SK-N-SH treated with all-trans-retinoic acid at 6 μM for 48 hours (cell line): Measurements from ENCODE around the gene JDP2.

ENCODE experiments used
- ATAC-seq: fragments of 200-7000 bp; cut with Tn5 transposase; 3 replicates; pipeline ENCODE4 v1.9.1; 2020; ENCODE audit warnings: mild to moderate bottlenecking, moderate library complexity
- ARNTL ChIP-seq: fragments of 450-650 bp; formaldehyde crosslinking; IDR thresholded peaks from 2 replicates; pipeline ENCODE4 v1.5.0; 2020; ENCODE audit warnings: low read depth, mild to moderate bottlenecking, moderate library complexity, borderline replicate concordance
- BACH2 ChIP-seq: fragments of 250-450 bp; sonication (Bioruptor Pico); IDR thresholded peaks from 2 replicates; pipeline ENCODE4 v1.9.0; 2021; ENCODE audit warnings: mild to moderate bottlenecking, borderline replicate concordance
- CSDC2 ChIP-seq: fragments of 250-450 bp; sonication (Bioruptor Pico); IDR thresholded peaks from 2 replicates; pipeline ENCODE4 v1.5.0; 2020; ENCODE audit warnings: mild to moderate bottlenecking, moderate library complexity
- ESRRG ChIP-seq: fragments of 250-450 bp; sonication (Bioruptor Pico); IDR thresholded peaks from 2 replicates; pipeline ENCODE4 v1.6.1; 2021; ENCODE audit warnings: mild to moderate bottlenecking
- GLIS3 ChIP-seq: fragments of 250-450 bp; sonication (Bioruptor Pico); IDR thresholded peaks from 2 replicates; pipeline ENCODE4 v1.5.0; 2020; ENCODE audit warnings: mild to moderate bottlenecking, moderate library complexity
- ISL1 ChIP-seq: fragments of 250-450 bp; sonication (Bioruptor Pico); IDR thresholded peaks from 2 replicates; pipeline ENCODE4 v2.1.2; 2022; ENCODE audit warnings: mild to moderate bottlenecking, moderate library complexity
- OSR1 ChIP-seq: fragments of 250-450 bp; sonication (Bioruptor Pico); IDR thresholded peaks from 2 replicates; pipeline ENCODE4 v1.8.0; 2022; ENCODE audit warnings: moderate library complexity, mild to moderate bottlenecking, inconsistent platforms
- PPARA ChIP-seq: fragments of 250-450 bp; sonication (Bioruptor Pico); IDR thresholded peaks from 2 replicates; pipeline ENCODE4 v1.5.0; 2020; ENCODE audit warnings: mild to moderate bottlenecking, borderline replicate concordance
- RARB ChIP-seq: fragments of 250-450 bp; sonication (Bioruptor Pico); IDR thresholded peaks from 2 replicates; pipeline ENCODE4 v1.8.0; 2021; ENCODE audit warnings: mild to moderate bottlenecking, moderate library complexity
- SNAI2 ChIP-seq: fragments of 250-450 bp; sonication (Bioruptor Pico); IDR thresholded peaks from 2 replicates; pipeline ENCODE4 v1.5.0; 2020; ENCODE audit warnings: mild to moderate bottlenecking, moderate library complexity
- ZC3H10 ChIP-seq: fragments of 250-450 bp; sonication (Bioruptor Pico); IDR thresholded peaks from 2 replicates; pipeline ENCODE4 v1.5.1; 2021; ENCODE audit warnings: mild to moderate bottlenecking, moderate library complexity
- ZFP3 ChIP-seq: fragments of 250-450 bp; sonication (Bioruptor Pico); IDR thresholded peaks from 2 replicates; pipeline ENCODE4 v1.5.0; 2020; ENCODE audit warnings: mild to moderate bottlenecking, moderate library complexity
- ZFP30 ChIP-seq: fragments of 450-650 bp; formaldehyde crosslinking; IDR thresholded peaks from 2 replicates; pipeline ENCODE4 v1.5.0; 2022; ENCODE audit warnings: mild to moderate bottlenecking, moderate library complexity
- ZNF565 ChIP-seq: fragments of 450-650 bp; formaldehyde crosslinking; conservative IDR thresholded peaks from 2 replicates; pipeline ENCODE4 v1.5.0; 2020; ENCODE audit warnings: low read depth, mild to moderate bottlenecking, moderate library complexity
- ZNF70 ChIP-seq: fragments of 450-650 bp; formaldehyde crosslinking; IDR thresholded peaks from 2 replicates; pipeline ENCODE4 v1.5.0; 2020; ENCODE audit warnings: mild to moderate bottlenecking, moderate library complexity
- TF ChIP-seq, protein P1 (sequence below): fragments of 250-450 bp; sonication (Bioruptor Pico); IDR thresholded peaks from 2 replicates; pipeline ENCODE4 v1.5.1; 2020; ENCODE audit warnings: low read depth, mild to moderate bottlenecking, moderate library complexity
- TF ChIP-seq, protein P2 (sequence below): fragments of 250-450 bp; sonication (Bioruptor Pico); IDR thresholded peaks from 2 replicates; pipeline ENCODE4 v1.5.1; 2021; ENCODE audit warnings: mild to moderate bottlenecking, moderate library complexity
- TF ChIP-seq, protein P3 (sequence below): fragments of 250-450 bp; sonication (Bioruptor Pico); IDR thresholded peaks from 2 replicates; pipeline ENCODE4 v1.8.0; 2021; ENCODE audit warnings: low read depth, mild to moderate bottlenecking, moderate library complexity, borderline replicate concordance
- TF ChIP-seq, protein P4 (sequence below): fragments of 250-450 bp; sonication (Bioruptor Pico); IDR thresholded peaks from 2 replicates; pipeline ENCODE4 v1.5.0; 2020; ENCODE audit warnings: mild to moderate bottlenecking, moderate library complexity
- TF ChIP-seq, protein P5 (sequence below): fragments of 250-450 bp; sonication (Bioruptor Pico); IDR thresholded peaks from 2 replicates; pipeline ENCODE4 v1.8.0; 2020; ENCODE audit warnings: mild to moderate bottlenecking, moderate library complexity, borderline replicate concordance

Gene JDP2

DNA sequence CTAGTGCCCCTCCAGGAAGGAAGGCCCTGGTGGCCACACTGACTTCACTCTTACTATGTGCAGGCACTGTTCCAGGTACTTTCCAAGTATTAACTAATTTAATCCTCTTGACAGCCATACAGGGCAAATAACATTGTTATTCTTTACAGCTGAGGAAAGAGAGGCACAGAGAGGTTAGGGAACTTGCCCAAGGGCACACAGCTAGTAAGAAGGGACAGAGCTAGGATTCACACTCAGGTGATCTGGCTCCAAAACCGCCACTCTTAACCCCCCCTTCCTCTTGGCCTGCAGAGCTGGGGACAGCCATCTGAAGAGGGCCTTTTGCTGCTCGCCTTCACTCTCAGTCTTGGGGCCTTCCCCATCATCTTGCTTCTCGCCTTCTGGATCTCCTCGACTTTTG is 4.0 kb downstream of the JDP2 start:
- no peak for ATAC-seq

DNA sequence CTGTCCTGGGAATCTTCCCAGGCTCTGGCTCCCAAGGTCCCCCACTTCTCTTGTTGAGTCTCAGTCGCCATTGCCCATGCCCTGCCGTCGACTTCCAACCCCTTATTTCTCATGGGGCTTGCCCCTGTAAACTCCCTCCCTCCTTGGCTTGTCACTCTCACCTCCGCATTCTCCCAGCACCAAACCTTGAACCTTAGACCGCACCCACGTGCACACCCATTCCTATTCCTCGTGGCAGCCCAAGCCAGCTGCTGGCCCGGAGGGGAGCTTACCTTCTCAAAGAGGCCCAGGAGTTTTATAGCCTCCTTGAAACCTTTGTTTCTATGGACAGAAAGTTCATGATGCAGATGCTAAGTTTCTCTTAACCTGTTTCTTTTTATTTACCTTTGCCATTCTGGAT is 4.6 kb downstream of the JDP2 start:
- no peak for ATAC-seq
- TF ChIP-seq, protein P1, sequence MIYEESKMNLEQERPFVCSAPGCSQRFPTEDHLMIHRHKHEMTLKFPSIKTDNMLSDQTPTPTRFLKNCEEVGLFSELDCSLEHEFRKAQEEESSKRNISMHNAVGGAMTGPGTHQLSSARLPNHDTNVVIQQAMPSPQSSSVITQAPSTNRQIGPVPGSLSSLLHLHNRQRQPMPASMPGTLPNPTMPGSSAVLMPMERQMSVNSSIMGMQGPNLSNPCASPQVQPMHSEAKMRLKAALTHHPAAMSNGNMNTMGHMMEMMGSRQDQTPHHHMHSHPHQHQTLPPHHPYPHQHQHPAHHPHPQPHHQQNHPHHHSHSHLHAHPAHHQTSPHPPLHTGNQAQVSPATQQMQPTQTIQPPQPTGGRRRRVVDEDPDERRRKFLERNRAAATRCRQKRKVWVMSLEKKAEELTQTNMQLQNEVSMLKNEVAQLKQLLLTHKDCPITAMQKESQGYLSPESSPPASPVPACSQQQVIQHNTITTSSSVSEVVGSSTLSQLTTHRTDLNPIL = no peak
- TF ChIP-seq RARB (CRISPR knock-in tag) = no peak
- TF ChIP-seq, protein P2, sequence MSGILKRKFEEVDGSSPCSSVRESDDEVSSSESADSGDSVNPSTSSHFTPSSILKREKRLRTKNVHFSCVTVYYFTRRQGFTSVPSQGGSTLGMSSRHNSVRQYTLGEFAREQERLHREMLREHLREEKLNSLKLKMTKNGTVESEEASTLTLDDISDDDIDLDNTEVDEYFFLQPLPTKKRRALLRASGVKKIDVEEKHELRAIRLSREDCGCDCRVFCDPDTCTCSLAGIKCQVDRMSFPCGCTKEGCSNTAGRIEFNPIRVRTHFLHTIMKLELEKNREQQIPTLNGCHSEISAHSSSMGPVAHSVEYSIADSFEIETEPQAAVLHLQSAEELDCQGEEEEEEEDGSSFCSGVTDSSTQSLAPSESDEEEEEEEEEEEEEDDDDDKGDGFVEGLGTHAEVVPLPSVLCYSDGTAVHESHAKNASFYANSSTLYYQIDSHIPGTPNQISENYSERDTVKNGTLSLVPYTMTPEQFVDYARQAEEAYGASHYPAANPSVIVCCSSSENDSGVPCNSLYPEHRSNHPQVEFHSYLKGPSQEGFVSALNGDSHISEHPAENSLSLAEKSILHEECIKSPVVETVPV (CRISPR knock-in tag) = no peak
- no peak for TF ChIP-seq BACH2 (CRISPR knock-in tag)
- no peak for TF ChIP-seq ISL1 (CRISPR knock-in tag)
- TF ChIP-seq, protein P3, sequence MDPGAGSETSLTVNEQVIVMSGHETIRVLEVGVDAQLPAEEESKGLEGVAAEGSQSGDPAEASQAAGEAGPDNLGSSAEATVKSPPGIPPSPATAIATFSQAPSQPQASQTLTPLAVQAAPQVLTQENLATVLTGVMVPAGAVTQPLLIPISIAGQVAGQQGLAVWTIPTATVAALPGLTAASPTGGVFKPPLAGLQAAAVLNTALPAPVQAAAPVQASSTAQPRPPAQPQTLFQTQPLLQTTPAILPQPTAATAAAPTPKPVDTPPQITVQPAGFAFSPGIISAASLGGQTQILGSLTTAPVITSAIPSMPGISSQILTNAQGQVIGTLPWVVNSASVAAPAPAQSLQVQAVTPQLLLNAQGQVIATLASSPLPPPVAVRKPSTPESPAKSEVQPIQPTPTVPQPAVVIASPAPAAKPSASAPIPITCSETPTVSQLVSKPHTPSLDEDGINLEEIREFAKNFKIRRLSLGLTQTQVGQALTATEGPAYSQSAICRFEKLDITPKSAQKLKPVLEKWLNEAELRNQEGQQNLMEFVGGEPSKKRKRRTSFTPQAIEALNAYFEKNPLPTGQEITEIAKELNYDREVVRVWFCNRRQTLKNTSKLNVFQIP (CRISPR knock-in tag) = no peak

More for the DNA sequence above, 4.0 kb downstream of the JDP2 start:
- TF ChIP-seq ZNF565 (CRISPR knock-in tag) = no peak

DNA sequence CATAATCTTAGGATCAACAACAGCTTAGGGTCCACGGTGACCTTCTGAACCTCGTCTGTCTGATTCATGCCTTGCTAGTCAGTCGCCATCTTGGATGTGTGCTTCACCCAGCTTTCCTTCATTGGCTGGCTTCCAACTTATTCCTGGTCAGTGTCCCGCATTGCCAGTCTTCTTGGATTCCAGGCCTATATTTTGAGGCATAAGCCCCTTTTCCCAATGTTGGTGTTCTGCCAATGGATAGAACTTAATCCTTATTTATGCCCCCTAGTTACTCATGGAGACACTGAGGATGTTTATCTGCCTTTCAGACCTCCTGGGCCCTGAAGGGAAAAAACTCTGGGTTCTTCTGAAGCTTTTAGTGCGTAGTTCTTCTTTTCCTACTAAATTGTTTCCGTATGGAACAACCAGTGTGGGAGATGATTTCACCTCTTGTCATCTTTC is 5.8 kb downstream of the JDP2 start:
- TF ChIP-seq ZC3H10 (CRISPR knock-in tag) = no peak
- TF ChIP-seq ESRRG (CRISPR knock-in tag) = no peak
- no peak for TF ChIP-seq OSR1
- no peak for TF ChIP-seq ZNF565 (CRISPR knock-in tag)
- TF ChIP-seq, protein P4, sequence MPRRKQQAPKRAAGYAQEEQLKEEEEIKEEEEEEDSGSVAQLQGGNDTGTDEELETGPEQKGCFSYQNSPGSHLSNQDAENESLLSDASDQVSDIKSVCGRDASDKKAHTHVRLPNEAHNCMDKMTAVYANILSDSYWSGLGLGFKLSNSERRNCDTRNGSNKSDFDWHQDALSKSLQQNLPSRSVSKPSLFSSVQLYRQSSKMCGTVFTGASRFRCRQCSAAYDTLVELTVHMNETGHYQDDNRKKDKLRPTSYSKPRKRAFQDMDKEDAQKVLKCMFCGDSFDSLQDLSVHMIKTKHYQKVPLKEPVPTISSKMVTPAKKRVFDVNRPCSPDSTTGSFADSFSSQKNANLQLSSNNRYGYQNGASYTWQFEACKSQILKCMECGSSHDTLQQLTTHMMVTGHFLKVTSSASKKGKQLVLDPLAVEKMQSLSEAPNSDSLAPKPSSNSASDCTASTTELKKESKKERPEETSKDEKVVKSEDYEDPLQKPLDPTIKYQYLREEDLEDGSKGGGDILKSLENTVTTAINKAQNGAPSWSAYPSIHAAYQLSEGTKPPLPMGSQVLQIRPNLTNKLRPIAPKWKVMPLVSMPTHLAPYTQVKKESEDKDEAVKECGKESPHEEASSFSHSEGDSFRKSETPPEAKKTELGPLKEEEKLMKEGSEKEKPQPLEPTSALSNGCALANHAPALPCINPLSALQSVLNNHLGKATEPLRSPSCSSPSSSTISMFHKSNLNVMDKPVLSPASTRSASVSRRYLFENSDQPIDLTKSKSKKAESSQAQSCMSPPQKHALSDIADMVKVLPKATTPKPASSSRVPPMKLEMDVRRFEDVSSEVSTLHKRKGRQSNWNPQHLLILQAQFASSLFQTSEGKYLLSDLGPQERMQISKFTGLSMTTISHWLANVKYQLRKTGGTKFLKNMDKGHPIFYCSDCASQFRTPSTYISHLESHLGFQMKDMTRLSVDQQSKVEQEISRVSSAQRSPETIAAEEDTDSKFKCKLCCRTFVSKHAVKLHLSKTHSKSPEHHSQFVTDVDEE (CRISPR knock-in tag) = no peak
- TF ChIP-seq, protein P2 (CRISPR knock-in tag) = no peak
- TF ChIP-seq ZFP3 (CRISPR knock-in tag) = no peak
- no peak for TF ChIP-seq BACH2 (CRISPR knock-in tag)
- TF ChIP-seq SNAI2 = no peak
- no peak for TF ChIP-seq PPARA
- no peak for TF ChIP-seq ISL1 (CRISPR knock-in tag)
- no peak for TF ChIP-seq RARB (CRISPR knock-in tag)
- TF ChIP-seq ZFP30 (CRISPR knock-in tag) = no peak
- TF ChIP-seq ARNTL (CRISPR knock-in tag) = no peak
- no peak for TF ChIP-seq GLIS3 (CRISPR knock-in tag)
- TF ChIP-seq, protein P5, sequence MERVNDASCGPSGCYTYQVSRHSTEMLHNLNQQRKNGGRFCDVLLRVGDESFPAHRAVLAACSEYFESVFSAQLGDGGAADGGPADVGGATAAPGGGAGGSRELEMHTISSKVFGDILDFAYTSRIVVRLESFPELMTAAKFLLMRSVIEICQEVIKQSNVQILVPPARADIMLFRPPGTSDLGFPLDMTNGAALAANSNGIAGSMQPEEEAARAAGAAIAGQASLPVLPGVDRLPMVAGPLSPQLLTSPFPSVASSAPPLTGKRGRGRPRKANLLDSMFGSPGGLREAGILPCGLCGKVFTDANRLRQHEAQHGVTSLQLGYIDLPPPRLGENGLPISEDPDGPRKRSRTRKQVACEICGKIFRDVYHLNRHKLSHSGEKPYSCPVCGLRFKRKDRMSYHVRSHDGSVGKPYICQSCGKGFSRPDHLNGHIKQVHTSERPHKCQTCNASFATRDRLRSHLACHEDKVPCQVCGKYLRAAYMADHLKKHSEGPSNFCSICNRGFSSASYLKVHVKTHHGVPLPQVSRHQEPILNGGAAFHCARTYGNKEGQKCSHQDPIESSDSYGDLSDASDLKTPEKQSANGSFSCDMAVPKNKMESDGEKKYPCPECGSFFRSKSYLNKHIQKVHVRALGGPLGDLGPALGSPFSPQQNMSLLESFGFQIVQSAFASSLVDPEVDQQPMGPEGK (CRISPR knock-in tag) = no peak
- TF ChIP-seq, protein P3 (CRISPR knock-in tag) = no peak
- TF ChIP-seq CSDC2 (CRISPR knock-in tag) = no peak
- no peak for TF ChIP-seq ZNF70 (CRISPR knock-in tag)
- no peak for ATAC-seq
